Measurements from ENCODE around the gene MSI1. TPM values are rescaled to one million over a fixed set of nuclear protein-coding genes. Genes with fewer than 3 reads are reported as not detected.

The MSI1 gene
- total and polyA plus RNA-seq, 2 experiments from 2014 or later: 12.8 to 16.9 TPM

GRCh38 chr12:120332041-120332440 is 36.9 kb downstream of the MSI1 start (continued):
- no peak for TF ChIP-seq ETS1 (IDR thresholded peaks at IDR 0.05)
- no peak for TF ChIP-seq NANOG (IDR thresholded peaks at IDR 0.05; ENCODE audit: borderline replicate concordance)
- no peak for TF ChIP-seq EZH2 (IDR thresholded peaks at IDR 0.05; ENCODE audit: low read depth, unreplicated experiment)
- TF ChIP-seq, protein P1, sequence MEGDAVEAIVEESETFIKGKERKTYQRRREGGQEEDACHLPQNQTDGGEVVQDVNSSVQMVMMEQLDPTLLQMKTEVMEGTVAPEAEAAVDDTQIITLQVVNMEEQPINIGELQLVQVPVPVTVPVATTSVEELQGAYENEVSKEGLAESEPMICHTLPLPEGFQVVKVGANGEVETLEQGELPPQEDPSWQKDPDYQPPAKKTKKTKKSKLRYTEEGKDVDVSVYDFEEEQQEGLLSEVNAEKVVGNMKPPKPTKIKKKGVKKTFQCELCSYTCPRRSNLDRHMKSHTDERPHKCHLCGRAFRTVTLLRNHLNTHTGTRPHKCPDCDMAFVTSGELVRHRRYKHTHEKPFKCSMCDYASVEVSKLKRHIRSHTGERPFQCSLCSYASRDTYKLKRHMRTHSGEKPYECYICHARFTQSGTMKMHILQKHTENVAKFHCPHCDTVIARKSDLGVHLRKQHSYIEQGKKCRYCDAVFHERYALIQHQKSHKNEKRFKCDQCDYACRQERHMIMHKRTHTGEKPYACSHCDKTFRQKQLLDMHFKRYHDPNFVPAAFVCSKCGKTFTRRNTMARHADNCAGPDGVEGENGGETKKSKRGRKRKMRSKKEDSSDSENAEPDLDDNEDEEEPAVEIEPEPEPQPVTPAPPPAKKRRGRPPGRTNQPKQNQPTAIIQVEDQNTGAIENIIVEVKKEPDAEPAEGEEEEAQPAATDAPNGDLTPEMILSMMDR (conservative IDR thresholded peaks at IDR 0.05; ENCODE audit: low read depth in 2 of 2): no peak
- no peak for TF ChIP-seq STAT1 (IDR thresholded peaks at IDR 0.05; ENCODE audit: unreplicated experiment)

DNA sequence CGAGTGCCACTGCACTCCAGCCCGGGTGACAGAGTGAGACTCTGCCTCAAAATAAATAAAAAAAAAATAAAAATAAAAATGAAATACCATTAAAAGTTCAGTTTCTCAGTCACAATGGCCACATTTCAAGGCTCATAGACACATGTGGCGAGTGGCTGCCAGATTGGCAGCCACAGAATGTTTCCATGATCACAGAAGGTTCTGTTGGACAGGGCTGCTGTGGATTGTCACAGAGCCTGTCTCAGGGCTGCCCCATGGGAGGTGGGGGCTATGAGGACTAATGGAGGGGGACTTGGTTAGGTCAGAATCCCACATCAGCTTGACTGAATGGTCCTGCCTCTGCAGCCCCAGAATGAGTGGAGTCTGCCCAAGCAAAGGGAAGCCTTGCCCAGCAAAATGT is 37.6 kb downstream of the MSI1 start:
- H3K79me2 ChIP-seq (replicated peaks; ENCODE audit: insufficient read depth): no peaks in the 10 kb centered on the region
- peaks cover 11% of the 10 kb centered on the region for H3K27me3 Mint-ChIP-seq (ENCODE audit: insufficient read depth, low read depth, poor library complexity)
- ATAC-seq (no peak), DNase-seq (ENCODE audit: low spot score) (no peak)
- no peaks in the 10 kb centered on the region for H3K36me3 ChIP-seq (ENCODE audit: insufficient read depth)
- H3F3A ChIP-seq (replicated peaks; ENCODE audit: low read depth): no peaks in the 10 kb centered on the region
- no peak overlapping the region for H2AFZ ChIP-seq
- H4K20me1 ChIP-seq (replicated peaks; ENCODE audit: insufficient read depth): no peaks in the 10 kb centered on the region
- H3K4me1 ChIP-seq (ENCODE audit: insufficient read depth): no peaks in the 10 kb centered on the region
- H3K27ac ChIP-seq (ENCODE audit: low read depth): no peak overlapping the region
- no peak overlapping the region for H3K4me3 Mint-ChIP-seq
- peaks cover 9% of the 10 kb centered on the region; the same call in 2 of the 3 replicates for H3K36me3 Mint-ChIP-seq (ENCODE audit: low read depth)
- no peaks in the 10 kb centered on the region for H3K9me2 ChIP-seq (ENCODE audit: insufficient read depth)
- no peak overlapping the region for H3K4me3 ChIP-seq
- peaks cover 9% of the 10 kb centered on the region for H3K9me3 Mint-ChIP-seq
- no peak overlapping the region for H3K27ac Mint-ChIP-seq
- no peak overlapping the region for H3K4me2 ChIP-seq
- no peaks in the 10 kb centered on the region for H3K4me1 Mint-ChIP-seq
- no peaks in the 10 kb centered on the region for H3K27me3 ChIP-seq (ENCODE audit: insufficient read depth)
- TF ChIP-seq EZH2phosphoT487 (IDR thresholded peaks at IDR 0.05; ENCODE audit: unreplicated experiment) (no peak), STAT1 (IDR thresholded peaks at IDR 0.05; ENCODE audit: unreplicated experiment) (no peak), ETS1 (IDR thresholded peaks at IDR 0.05) (no peak), POLR2AphosphoS5 (IDR thresholded peaks at IDR 0.05; ENCODE audit: low read depth) (no peak), CREB1 (CRISPR knock-in tag; IDR thresholded peaks at IDR 0.05; ENCODE audit: low read depth) (no peak), REST (IDR thresholded peaks at IDR 0.05; ENCODE audit: unreplicated experiment) (no peak), ZNF331 (CRISPR knock-in tag; IDR thresholded peaks at IDR 0.05; ENCODE audit: low read depth) (no peak), ZNF462 (CRISPR knock-in tag; IDR thresholded peaks at IDR 0.05) (no peak)
